ENCODE measurements around the gene CLNK. TPM values are rescaled to one million over a fixed set of nuclear protein-coding genes. Genes with fewer than 3 reads are reported as not detected.

CLNK gene
- total RNA-seq, 1 donor from 2014 or later = not detected

- Histone ChIP-seq H3K9me3 (replicated peaks) (no peaks in the 10 kb centered on the region), H3K27me3 (ENCODE audit: low read depth) (peaks cover 27% of the 10 kb centered on the region), H3K27ac (replicated peaks) (no peak overlapping the region), H3K4me1 (no peaks in the 10 kb centered on the region), H3K36me3 (no peaks in the 10 kb centered on the region), H3K4me3 (no peak overlapping the region)
- TF ChIP-seq CTCF (IDR thresholded peaks at IDR 0.05; ENCODE audit: borderline replicate concordance) = no peak
- intact Hi-C loops (cut with micrococcal nuclease) = no loop called here
- DNase-seq = no peak
Measured at GRCh38 chr4:10496200-10496599, 188.4 kb downstream of the CLNK start.

DNA sequence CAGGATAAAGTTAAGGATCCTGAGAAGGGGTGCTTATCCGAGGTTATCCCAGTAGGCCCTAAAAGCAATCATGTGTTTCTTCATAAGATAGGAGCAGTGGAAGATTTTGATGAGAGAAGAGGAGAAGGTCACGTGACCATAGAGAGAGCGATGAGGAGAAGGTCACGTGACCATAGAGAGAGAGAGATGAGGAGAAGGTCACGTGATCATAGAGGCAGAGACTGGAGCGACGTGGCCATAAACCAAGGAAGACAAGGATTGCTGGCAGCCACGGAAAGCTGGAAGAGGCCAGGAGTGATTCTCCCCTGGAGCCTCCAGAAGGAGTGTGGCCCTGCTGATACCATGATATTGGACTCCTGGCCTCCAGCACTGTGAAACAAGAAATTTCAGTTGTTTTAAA is 188.9 kb downstream of the CLNK start:
- no peak for DNase-seq
- intact Hi-C loops (cut with micrococcal nuclease) = no loop called here
- no peak for TF ChIP-seq CTCF (IDR thresholded peaks at IDR 0.05; ENCODE audit: borderline replicate concordance)
- Histone ChIP-seq H3K4me1 (no peaks in the 10 kb centered on the region), H3K27ac (replicated peaks) (no peak overlapping the region), H3K27me3 (ENCODE audit: low read depth) (peaks cover 29% of the 10 kb centered on the region), H3K4me3 (no peak overlapping the region), H3K9me3 (replicated peaks) (no peaks in the 10 kb centered on the region), H3K36me3 (no peaks in the 10 kb centered on the region)

DNA sequence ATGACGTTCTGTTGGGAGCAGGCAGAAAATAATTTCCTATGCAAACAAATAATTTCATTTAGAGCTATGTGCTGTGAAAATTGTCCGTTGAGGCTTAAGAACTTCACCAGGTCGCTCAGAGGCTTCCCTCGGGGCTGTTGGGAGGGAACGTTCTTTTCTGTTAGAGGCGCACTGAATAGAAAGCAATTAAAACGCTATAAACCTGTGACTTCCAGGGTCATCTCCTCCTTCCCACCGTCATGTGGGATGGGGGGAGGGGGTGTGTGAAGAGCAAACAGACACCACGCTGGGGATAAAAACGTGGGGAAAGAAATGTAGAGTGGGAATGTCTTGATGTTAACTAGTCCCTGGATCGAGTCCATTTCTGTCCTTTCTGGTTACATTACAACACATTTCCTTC is 192.1 kb downstream of the CLNK start:
- intact Hi-C loops (cut with micrococcal nuclease) = no loop called here
- DNase-seq = no peak
- Histone ChIP-seq H3K27ac (replicated peaks) (no peak overlapping the region), H3K9me3 (replicated peaks) (no peaks in the 10 kb centered on the region), H3K4me1 (no peaks in the 10 kb centered on the region), H3K36me3 (no peaks in the 10 kb centered on the region), H3K27me3 (ENCODE audit: low read depth) (peaks cover 29% of the 10 kb centered on the region), H3K4me3 (no peak overlapping the region)
- TF ChIP-seq CTCF (IDR thresholded peaks at IDR 0.05; ENCODE audit: borderline replicate concordance) = no peak

DNA sequence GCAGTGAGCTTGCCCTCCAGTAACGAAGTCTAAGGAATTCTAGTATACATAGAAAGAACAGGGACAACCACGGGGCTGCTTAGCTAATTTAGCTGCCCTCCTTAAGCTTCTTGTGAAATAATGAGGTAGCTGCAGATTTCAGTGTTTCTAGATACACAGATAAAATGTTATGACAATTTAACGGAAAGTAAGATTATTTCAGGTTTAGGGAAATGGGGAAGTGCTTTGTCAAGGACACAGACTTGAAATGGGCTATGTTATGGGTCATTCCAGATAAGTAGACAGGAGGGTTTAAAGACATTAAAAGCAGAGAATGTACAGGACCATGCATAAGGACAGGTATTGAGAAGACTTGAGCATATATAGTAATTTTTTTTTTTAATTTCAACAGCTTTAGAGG is 193.2 kb downstream of the CLNK start:
- H3K9me3 ChIP-seq (replicated peaks) = no peaks in the 10 kb centered on the region
- no peak overlapping the region for H3K27ac ChIP-seq (replicated peaks)
- intact Hi-C loops (cut with micrococcal nuclease) = no loop called here
- no peaks in the 10 kb centered on the region for H3K36me3 ChIP-seq
- TF ChIP-seq CTCF (IDR thresholded peaks at IDR 0.05; ENCODE audit: borderline replicate concordance) = no peak
- H3K4me3 ChIP-seq = no peak overlapping the region
- no peak for DNase-seq
- H3K27me3 ChIP-seq (ENCODE audit: low read depth) = peaks cover 29% of the 10 kb centered on the region
- no peaks in the 10 kb centered on the region for H3K4me1 ChIP-seq

GRCh38 chr4:10490996-10491395 is 193.6 kb downstream of the CLNK start:
- Histone ChIP-seq H3K9me3 (replicated peaks) (no peaks in the 10 kb centered on the region), H3K27me3 (ENCODE audit: low read depth) (peaks cover 29% of the 10 kb centered on the region), H3K4me1 (no peaks in the 10 kb centered on the region), H3K4me3 (no peak overlapping the region), H3K27ac (replicated peaks) (no peak overlapping the region), H3K36me3 (no peaks in the 10 kb centered on the region)
- DNase-seq = no peak
- no peak for TF ChIP-seq CTCF (IDR thresholded peaks at IDR 0.05; ENCODE audit: borderline replicate concordance)
- intact Hi-C loops (cut with micrococcal nuclease) = no loop called here

DNA sequence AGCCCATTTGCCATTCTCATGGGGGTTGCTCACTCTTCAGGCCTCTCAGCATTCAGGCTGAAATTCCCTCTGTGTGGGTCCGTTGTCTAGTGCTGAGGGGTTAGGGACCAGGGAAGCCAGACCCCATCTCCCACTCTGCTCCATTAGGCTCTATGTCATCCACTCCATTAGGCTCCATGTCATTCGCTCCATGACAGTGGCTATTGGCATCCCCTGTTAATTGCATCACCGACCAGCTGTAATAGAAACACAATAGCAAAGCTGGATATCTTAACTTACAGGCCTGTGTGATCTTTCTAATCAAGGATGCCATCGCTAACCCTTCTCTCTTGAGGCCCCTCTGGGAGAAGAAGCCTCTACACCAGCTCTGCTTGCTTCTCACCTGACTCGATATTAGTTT is 201.7 kb downstream of the CLNK start:
- intact Hi-C loops (cut with micrococcal nuclease) = no loop called here
- H3K27me3 ChIP-seq (ENCODE audit: low read depth) = peaks cover 4% of the 10 kb centered on the region
- H3K4me1 ChIP-seq = no peaks in the 10 kb centered on the region
- TF ChIP-seq CTCF (IDR thresholded peaks at IDR 0.05; ENCODE audit: borderline replicate concordance) = no peak
- no peak overlapping the region for H3K27ac ChIP-seq (replicated peaks)
- no peak for DNase-seq
- H3K4me3 ChIP-seq = no peak overlapping the region
- H3K36me3 ChIP-seq = no peaks in the 10 kb centered on the region
- H3K9me3 ChIP-seq (replicated peaks) = no peaks in the 10 kb centered on the region

Measured in left ventricle myocardium inferior (tissue), 1 donor.